Measurements from ENCODE around the gene CYP46A1.

CYP46A1 gene

DNA sequence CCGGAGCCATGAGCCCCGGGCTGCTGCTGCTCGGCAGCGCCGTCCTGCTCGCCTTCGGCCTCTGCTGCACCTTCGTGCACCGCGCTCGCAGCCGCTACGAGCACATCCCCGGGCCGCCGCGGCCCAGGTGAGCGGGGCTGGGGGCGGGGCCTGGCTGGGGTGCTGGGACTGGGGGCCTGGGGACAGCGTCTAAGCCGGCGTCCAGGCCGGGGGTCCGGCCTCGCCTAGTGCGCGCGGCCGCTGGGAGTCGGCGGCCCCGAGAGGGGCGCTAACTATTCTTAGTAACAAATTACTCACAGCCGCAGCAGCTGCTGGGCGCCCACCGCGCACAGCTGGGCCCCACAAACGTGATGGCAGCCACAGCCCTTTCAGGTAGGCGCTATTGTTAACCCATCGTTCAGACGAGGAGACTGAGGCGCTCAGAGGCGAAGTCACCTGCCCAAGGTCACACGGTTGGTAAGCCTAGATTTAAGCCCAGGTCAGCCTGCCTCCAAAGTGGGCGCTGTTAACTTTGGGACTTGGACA, 374 bp downstream of the CYP46A1 start:
- H3K4me3 ChIP-seq (ENCODE audit: low read length) = peak overlapping the region; percentile 41
- TF ChIP-seq, protein P1, sequence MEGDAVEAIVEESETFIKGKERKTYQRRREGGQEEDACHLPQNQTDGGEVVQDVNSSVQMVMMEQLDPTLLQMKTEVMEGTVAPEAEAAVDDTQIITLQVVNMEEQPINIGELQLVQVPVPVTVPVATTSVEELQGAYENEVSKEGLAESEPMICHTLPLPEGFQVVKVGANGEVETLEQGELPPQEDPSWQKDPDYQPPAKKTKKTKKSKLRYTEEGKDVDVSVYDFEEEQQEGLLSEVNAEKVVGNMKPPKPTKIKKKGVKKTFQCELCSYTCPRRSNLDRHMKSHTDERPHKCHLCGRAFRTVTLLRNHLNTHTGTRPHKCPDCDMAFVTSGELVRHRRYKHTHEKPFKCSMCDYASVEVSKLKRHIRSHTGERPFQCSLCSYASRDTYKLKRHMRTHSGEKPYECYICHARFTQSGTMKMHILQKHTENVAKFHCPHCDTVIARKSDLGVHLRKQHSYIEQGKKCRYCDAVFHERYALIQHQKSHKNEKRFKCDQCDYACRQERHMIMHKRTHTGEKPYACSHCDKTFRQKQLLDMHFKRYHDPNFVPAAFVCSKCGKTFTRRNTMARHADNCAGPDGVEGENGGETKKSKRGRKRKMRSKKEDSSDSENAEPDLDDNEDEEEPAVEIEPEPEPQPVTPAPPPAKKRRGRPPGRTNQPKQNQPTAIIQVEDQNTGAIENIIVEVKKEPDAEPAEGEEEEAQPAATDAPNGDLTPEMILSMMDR (conservative IDR thresholded peaks at IDR 0.05; ENCODE audit: low read depth, low read length) = no peak
- DNase-seq (ENCODE audit: low read depth) = no peak

DNA sequence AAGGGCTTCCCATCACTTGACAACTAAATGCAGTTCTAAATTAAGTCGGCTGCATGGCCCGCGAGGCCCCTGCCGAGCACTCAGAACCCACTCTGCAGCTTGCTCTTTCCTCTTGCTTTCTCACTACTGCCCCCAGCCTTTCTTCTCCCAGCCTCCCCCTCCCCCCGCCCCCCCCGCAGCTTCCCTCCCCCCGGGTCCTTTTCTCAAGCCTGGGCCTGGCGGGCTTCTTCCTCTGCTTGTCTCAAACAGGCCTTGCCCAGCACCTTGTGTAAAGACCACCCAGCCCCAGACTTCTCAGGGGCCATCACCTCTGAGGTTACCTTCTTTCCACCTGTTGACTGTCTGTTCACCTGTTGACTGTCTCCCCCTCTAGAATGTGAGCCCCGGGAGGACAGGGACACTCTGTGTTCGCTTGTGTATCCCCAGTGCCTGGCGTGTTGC, 1.1 kb downstream of the CYP46A1 start:
- DNase-seq (ENCODE audit: low read depth) = no peak
- TF ChIP-seq, protein P1 (conservative IDR thresholded peaks at IDR 0.05; ENCODE audit: low read depth, low read length) = no peak
- no peak overlapping the region for H3K4me3 ChIP-seq (ENCODE audit: low read length)

DNA sequence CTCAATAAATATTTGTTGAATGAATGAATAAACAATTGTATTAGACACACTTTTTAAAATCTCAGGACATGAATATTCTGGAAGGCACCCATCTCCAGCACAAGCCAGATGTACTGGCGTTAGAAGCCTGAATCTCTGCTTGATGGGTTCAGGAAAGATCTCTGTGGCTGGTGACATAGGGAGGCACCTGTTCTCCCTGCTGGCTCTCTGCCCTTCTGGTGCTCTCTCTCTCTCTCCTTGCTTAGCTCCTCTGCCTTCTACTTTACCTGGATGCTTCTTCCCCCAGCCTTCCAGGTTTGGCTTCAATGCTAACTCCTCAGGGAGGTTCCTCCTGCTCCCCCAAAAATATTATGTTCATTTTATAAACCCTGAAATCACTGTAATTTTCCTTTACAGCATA, 1.5 kb downstream of the CYP46A1 start:
- H3K4me3 ChIP-seq (ENCODE audit: low read length) = no peak overlapping the region
- TF ChIP-seq, protein P1 (conservative IDR thresholded peaks at IDR 0.05; ENCODE audit: low read depth, low read length) = no peak
- DNase-seq (ENCODE audit: low read depth) = no peak

DNA sequence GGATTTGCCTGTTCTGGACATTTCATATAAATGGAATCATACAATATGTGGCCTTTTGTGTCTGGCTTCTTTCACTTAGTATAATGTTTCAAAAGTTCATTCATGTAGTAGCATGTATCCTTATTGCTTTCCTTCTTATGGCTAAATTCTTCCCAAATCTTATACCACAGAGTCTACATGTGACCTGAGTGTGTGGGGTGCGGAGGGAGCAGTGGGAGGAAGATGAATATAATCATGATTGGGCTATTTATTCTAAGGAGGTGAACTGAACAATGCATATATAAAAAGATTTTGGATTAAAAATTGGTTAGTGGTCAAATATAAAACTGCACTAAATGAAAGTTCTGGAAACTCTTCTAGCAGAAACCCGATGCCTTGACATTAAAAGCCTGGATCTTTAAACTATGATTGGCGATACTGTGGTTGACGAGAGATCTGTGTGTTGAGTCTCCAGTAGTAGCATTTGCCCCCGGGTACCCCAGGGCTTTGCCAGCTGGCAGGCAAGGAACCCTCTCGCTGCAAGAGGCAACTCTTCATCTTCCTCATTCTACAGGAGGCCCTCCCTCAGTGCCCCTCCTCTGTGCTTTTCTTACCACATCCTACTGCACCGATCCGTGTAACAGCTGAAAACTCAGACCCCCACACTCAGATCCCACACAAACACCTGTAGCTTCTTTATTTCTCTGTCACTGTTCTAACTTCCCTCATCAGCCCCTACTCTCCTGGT, 2.6 kb downstream of the CYP46A1 start:
- H3K4me3 ChIP-seq (ENCODE audit: low read length) = no peak overlapping the region
- TF ChIP-seq, protein P1 (conservative IDR thresholded peaks at IDR 0.05; ENCODE audit: low read depth, low read length) = no peak
- DNase-seq (ENCODE audit: low read depth) = no peak

DNA sequence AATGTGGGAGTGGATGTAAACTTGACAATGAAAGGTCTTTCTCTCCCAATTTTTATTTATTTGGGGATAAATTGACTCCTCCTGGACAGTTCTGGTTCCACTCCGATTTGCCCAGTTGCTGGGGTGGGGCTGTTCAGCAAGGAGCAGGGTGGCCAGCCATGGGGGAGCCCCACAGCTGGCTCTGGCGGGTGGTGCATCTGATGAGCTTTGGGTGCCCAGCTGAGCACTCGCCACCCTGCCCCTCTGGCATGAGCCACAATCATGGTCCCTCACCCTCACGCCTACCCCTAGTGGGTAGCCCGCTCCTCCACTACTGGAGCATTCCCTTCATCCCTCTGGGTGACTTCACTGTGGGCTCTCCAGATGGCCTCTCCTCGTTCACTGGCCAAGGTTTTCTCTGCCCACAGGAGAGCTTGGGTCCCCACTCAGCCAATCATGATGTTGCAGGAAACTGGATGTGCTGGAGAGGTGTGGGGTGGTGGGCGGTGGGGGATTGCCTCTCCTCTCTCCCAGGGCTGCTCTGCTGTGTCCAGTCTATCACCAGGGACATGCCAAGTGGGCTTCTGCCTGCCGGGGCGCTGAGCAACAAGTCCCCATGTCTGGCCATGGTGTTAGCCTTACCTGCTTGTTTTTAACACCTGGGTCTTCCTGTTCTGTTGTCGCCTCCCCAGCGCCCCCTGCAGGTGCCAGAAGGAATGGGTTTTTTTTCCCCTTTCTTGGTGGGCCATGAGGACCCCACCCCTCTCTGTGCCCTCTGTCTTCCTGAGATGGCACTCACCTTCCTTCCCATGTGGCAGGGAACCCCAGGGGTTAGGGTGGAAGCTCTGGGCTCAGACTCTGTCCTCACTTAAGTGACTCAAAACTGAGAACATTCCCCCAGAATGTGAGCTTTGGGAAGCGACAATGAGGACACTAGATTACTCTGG, 3.4 kb downstream of the CYP46A1 start:
- TF ChIP-seq, protein P1 (conservative IDR thresholded peaks at IDR 0.05; ENCODE audit: low read depth, low read length) = peak; percentile 74
- no peak for DNase-seq (ENCODE audit: low read depth)
- no peak overlapping the region for H3K4me3 ChIP-seq (ENCODE audit: low read length)

DNA sequence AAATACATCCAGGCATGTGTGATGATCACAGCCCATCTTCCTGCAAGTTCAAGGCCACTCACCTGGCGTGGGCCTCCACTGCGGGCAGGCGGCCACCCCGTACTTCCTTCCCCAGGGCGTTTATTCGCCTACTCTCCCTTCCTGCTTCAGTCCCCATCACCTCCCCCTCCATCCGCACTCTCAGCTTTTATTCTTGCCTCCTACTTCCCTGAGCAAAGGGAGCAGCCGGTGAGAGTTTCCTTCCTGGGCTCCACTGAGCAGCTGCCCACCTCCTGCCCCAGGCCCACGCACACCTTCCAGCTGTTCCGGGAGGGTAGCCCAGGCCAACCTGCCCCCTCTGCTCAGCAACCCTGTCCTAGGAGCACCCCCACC, 4.1 kb downstream of the CYP46A1 start:
- no peak for DNase-seq (ENCODE audit: low read depth)
- no peak overlapping the region for H3K4me3 ChIP-seq (ENCODE audit: low read length)
- TF ChIP-seq, protein P1 (conservative IDR thresholded peaks at IDR 0.05; ENCODE audit: low read depth, low read length) = no peak
